Colonic mucosa (tissue), 2 donors: ENCODE data around the gene GAS6. TPM values are rescaled to one million over a fixed set of nuclear protein-coding genes. Genes with fewer than 3 reads are reported as not detected.

Source experiments
- total RNA-seq, 2 donors: library from RNA; stranded (reverse); fragmentation: NEBNext Ultra II Directional in 1 of 2; extraction: Animal tissue kit (Norgen Biotek cat#: 25700) in 1 of 2; gene quantifications; one replicate each; pipeline ENCODE4 v1.2.1, GENCODE V29; 2021
- donor health status: DM: no; HTN: no; CAD: no.
- donor health status: DM: no; HTN: no; CAD: no.

GAS6 gene
- total RNA-seq, 2 donors from 2014 or later = 118 to 121 TPM

Other genes with a start within 250 kb of the GAS6 start
- not detected for gene ATP4B, start 205.9 kb downstream of the GAS6 start, total RNA-seq
- under 1 TPM in 1 of 2 donors, not detected in 1; 0.10 TPM for gene GRK1, start 196.9 kb downstream of the GAS6 start, total RNA-seq
- gene TMEM255B, start 104.8 kb downstream of the GAS6 start, total RNA-seq = 1 to 10 TPM; 3.0 to 4.2 TPM
- gene C13orf46, start 110.0 kb upstream of the GAS6 start, total RNA-seq = under 1 TPM; 0.24 to 0.44 TPM